HepG2 (cell line): ENCODE measurements around the gene SLC39A10. TPM values are rescaled to one million over a fixed set of nuclear protein-coding genes. Genes with fewer than 3 reads are reported as not detected.

Experiments used
- ATAC-seq: fragments of 200-7000 bp; cut with Tn5 transposase; 3 replicates; pipeline ENCODE4 v1.9.1; 2020; ENCODE audit warnings: mild to moderate bottlenecking, moderate library complexity
- BruUV-seq: library from RNA; stranded (reverse); fragments of 400-500 nt; replicated peaks from 2 replicates; lab custom pipeline; 2021; lab: Mats Ljungman, UMichigan
- CTCF ChIA-PET: fragments of 300-600 bp; formaldehyde crosslinking; extraction: SDS; loops from one replicate; lab custom pipeline; 2021; ENCODE audit warnings: low total read pairs, inconsistent platforms, low intra/inter-chr PET ratio; lab: Yijun Ruan, JAX
- POLR2A ChIA-PET: fragments of 350-600 bp; sonication (Branson Sonifier 250); formaldehyde crosslinking; loops from one replicate; lab custom pipeline; 2020; ENCODE audit warnings: antibody characterized with exemption, inconsistent platforms; lab: Yijun Ruan, JAX
- DNase-seq: peaks from one replicate; pipeline ENCODE4 v3.0.0-alpha.2; 2015; ENCODE audit warnings: low spot score
- FAIRE-seq: peaks from 3 replicates; lab custom pipeline; 2011; peaks lifted over from hg19 to GRCh38; lab: Jason Lieb, UNC
- H2AFZ ChIP-seq: one replicate; pipeline ENCODE4 v1.6.1; 2011; ENCODE audit warnings: low read length, inconsistent platforms
- H3K27ac ChIP-seq: fragments of 300-600 bp; 3 replicates; pipeline ENCODE4 v1.8.0; 2011; ENCODE audit warnings: mixed run types, mild to moderate bottlenecking, mixed read lengths, low read length, inconsistent platforms; ENCODE audit not compliant: insufficient read depth; ENCODE audit errors: extremely low read length
- H3K27me3 ChIP-seq, 2 experiments: fragments of 200-600 bp in 1 of 2; 2 replicates in 1 of 2; 3 replicates in 1 of 2; pipeline versions ENCODE4 v1.6.0 to v1.8.0; 2011; ENCODE audit warnings: low read length in 2 of 2, mild to moderate bottlenecking in 2 of 2, moderate library complexity in 2 of 2, inconsistent platforms in 1 of 2; ENCODE audit not compliant: insufficient read depth in 2 of 2, control insufficient read depth in 1 of 2
- H3K36me3 ChIP-seq, 2 experiments: fragments of 200-600 bp in 1 of 2; replicated peaks in 1 of 2; 2 replicates in 1 of 2; 3 replicates in 1 of 2; pipeline versions ENCODE4 v1.5.1 to v1.8.0; 2011; ENCODE audit warnings: low read length in 2 of 2, inconsistent platforms in 1 of 2; ENCODE audit not compliant: insufficient read depth in 2 of 2, control insufficient read depth in 1 of 2
- H3K4me1 ChIP-seq: 2 replicates; pipeline ENCODE4 v1.5.1; 2012; ENCODE audit warnings: low read length, inconsistent platforms; ENCODE audit not compliant: insufficient read depth
- H3K4me2 ChIP-seq: 2 replicates; pipeline ENCODE4 v1.6.0; 2011; ENCODE audit warnings: low read depth, low read length, inconsistent platforms
- H3K4me3 ChIP-seq, 3 experiments: fragments of 200-600 bp in 1 of 3; sonication (generic), shearing (Covaris generic) in 1 of 3; replicated peaks in 1 of 3; 2 replicates each; pipeline ENCODE4 v1.5.1; 2011 to 2016; ENCODE audit warnings: low read length in 3 of 3, inconsistent platforms in 2 of 3, low read depth in 2 of 3, mild to moderate bottlenecking in 2 of 3, control low read depth in 1 of 3, mixed read lengths in 1 of 3; ENCODE audit not compliant: insufficient read depth in 1 of 3
- H3K79me2 ChIP-seq: one replicate; pipeline ENCODE4 v1.6.1; 2011; ENCODE audit warnings: low read length, inconsistent platforms; ENCODE audit not compliant: insufficient read depth
- H3K9ac ChIP-seq: 2 replicates; pipeline ENCODE4 v1.6.0; 2011; ENCODE audit warnings: mild to moderate bottlenecking, low read depth, low read length, inconsistent platforms; ENCODE audit not compliant: insufficient read depth
- H3K9me3 ChIP-seq: 2 replicates; pipeline ENCODE4 v1.5.1; 2012; ENCODE audit warnings: mild to moderate bottlenecking, low read length
- H4K20me1 ChIP-seq: 2 replicates; pipeline ENCODE4 v1.6.0; 2011; ENCODE audit warnings: inconsistent platforms, mild to moderate bottlenecking, low read length, moderate library complexity; ENCODE audit not compliant: insufficient read depth
- CENPT ChIP-seq: sonication (generic); formaldehyde crosslinking; IDR thresholded peaks from 2 replicates; pipeline ENCODE4 v1.8.0; 2022; ENCODE audit warnings: low read depth, mild to moderate bottlenecking, moderate library complexity, missing genetic modification reagents
- CSRNP1 ChIP-seq: sonication (generic); formaldehyde crosslinking; IDR thresholded peaks from 2 replicates; pipeline ENCODE4 v1.8.1; 2023; ENCODE audit warnings: mild to moderate bottlenecking, missing genetic modification reagents
- NFRKB ChIP-seq: fragments of 450-650 bp; IDR thresholded peaks from 2 replicates; pipeline ENCODE4 v1.6.1; 2017
- NFYB ChIP-seq: sonication (generic); formaldehyde crosslinking; IDR thresholded peaks from 2 replicates; pipeline ENCODE4 v1.4.0; 2020; ENCODE audit warnings: missing genetic modification reagents
- SALL1 ChIP-seq: sonication (generic); formaldehyde crosslinking; IDR thresholded peaks from 2 replicates; pipeline ENCODE4 v1.8.0; 2022; ENCODE audit warnings: mild to moderate bottlenecking, missing genetic modification reagents
- ZBTB25 ChIP-seq: IDR thresholded peaks from 2 replicates; pipeline ENCODE4 v1.6.1; 2018; ENCODE audit warnings: missing genetic modification reagents
- ZNF143 ChIP-seq: sonication (generic); formaldehyde crosslinking; IDR thresholded peaks from 2 replicates; pipeline ENCODE4 v1.4.0; 2020; ENCODE audit warnings: missing genetic modification reagents
- ZNF17 ChIP-seq: sonication (generic); formaldehyde crosslinking; IDR thresholded peaks from 2 replicates; pipeline ENCODE4 v1.5.0; 2020; ENCODE audit warnings: mild to moderate bottlenecking, missing genetic modification reagents
- ZNF234 ChIP-seq: sonication (generic); formaldehyde crosslinking; conservative IDR thresholded peaks from 2 replicates; pipeline ENCODE4 v1.5.1; 2020; ENCODE audit warnings: mild to moderate bottlenecking, missing genetic modification reagents
- ZNF253 ChIP-seq: sonication (generic); formaldehyde crosslinking; IDR thresholded peaks from 2 replicates; pipeline ENCODE4 v1.8.0; 2022; ENCODE audit warnings: mild to moderate bottlenecking, missing genetic modification reagents, borderline replicate concordance
- ZNF34 ChIP-seq: sonication (generic); formaldehyde crosslinking; IDR thresholded peaks from 2 replicates; pipeline ENCODE4 v1.4.0; 2020; ENCODE audit warnings: mild to moderate bottlenecking, missing genetic modification reagents, borderline replicate concordance
- ZNF792 ChIP-seq: IDR thresholded peaks from 2 replicates; pipeline ENCODE4 v1.6.1; 2016
- ZNF800 ChIP-seq: sonication (generic); formaldehyde crosslinking; IDR thresholded peaks from 2 replicates; pipeline ENCODE4 v1.4.0; 2020; ENCODE audit warnings: missing genetic modification reagents
- WGBS: methylation state at CpG from one replicate; pipeline ENCODE4 v1.1.6; 2017; ENCODE audit warnings: low lambda C conversion rate; 5-methylcytosine and 5-hydroxymethylcytosine counted together
- in situ Hi-C: cut with HindIII; loops from 2 replicates; pipeline ENCODE4 v1.10.0; 2017; ENCODE audit warnings: low pct_unique_long_range_greater_than_20kb; ENCODE audit not compliant: extremely low pct_ligation_motif_present
- intact Hi-C: fragments of 100-400 bp; cut with micrococcal nuclease; formaldehyde crosslinking; loops from one replicate; pipeline ENCODE4 v1.10.0; 2022; ENCODE audit not compliant: unreplicated experiment
- polyA plus RNA-seq, 8 experiments: library from polyadenylated mRNA; depleted of rRNA in 3 of 8; stranded (reverse) in 7 of 8; unstranded in 1 of 8; fragments of >200 nt; fragmentation: Illumina TruSeq in 4 of 8; extraction: Trizol in 4 of 8; gene quantifications; 2 replicates each; pipeline versions ENCODE4 v1.2.1 to v1.2.3, GENCODE V29; 2011 to 2016; ENCODE audit warnings: low read depth in 4 of 8, missing spikeins in 1 of 8, mixed read lengths in 1 of 8; ENCODE audit not compliant: insufficient read depth in 1 of 8
- total RNA-seq, 5 experiments: library from RNA; depleted of rRNA; stranded (reverse); fragments of >200 nt; fragmentation: Illumina TruSeq; extraction: Trizol; gene quantifications; 2 replicates each; pipeline ENCODE4 v1.2.3, GENCODE V29; 2016; ENCODE audit warnings: low read depth in 1 of 5
- TF ChIP-seq, protein P1 (sequence below): sonication (generic); formaldehyde crosslinking; IDR thresholded peaks from 2 replicates; pipeline ENCODE4 v1.4.0; 2020; ENCODE audit warnings: missing genetic modification reagents

Gene SLC39A10
- total and polyA plus RNA-seq, 2 of the 13 experiments (the other 11 are each of a cell fraction or from before 2014, with no cell fraction given): 13.2 to 21.0 TPM

DNA sequence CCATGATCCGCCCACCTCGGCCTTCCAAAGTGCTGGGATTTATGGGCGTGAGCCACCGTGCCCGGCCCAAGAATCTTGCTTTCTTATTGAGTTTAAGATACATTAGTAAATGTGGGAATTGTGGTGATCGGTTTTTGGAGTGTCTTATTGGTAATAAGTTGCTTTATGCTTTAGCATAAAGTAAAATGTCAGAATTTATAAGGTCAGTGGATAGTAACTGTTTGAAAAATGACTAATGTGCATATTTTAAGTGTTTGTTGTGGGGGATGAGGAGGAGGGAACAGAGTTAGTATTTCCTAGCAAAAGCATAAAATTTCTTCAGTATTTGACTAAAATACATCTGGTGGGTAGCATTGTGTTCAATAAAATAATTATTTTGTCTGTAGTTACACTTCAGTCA is 77.4 kb downstream of the SLC39A10 start:
- no peaks in the 10 kb centered on the region for H3K79me2 ChIP-seq
- no peak for ATAC-seq
- no peak overlapping the region for H3K4me3 ChIP-seq
- H3K27me3 ChIP-seq: no peaks in the 10 kb centered on the region
- H3K4me1 ChIP-seq: no peaks in the 10 kb centered on the region
- H3K36me3 ChIP-seq: peaks cover 2 to 6% of the 10 kb centered on the region in 2 experiments; a peak in 3 of 5 replicates
- H3K27ac ChIP-seq: no peak overlapping the region
- ChIA-PET CTCF (no interaction called here), POLR2A (no interaction called here)
- H3K9ac ChIP-seq: no peak overlapping the region
- H4K20me1 ChIP-seq: no peaks in the 10 kb centered on the region
- no peak for FAIRE-seq
- intact Hi-C loops (no loop called here), in situ Hi-C loops (no loop called here)
- no peak overlapping the region for H2AFZ ChIP-seq
- 95% methylated on average over 6 of the region's 6 CpGs for WGBS
- DNase-seq: no peak
- no peaks in the 10 kb centered on the region for H3K9me3 ChIP-seq
- no peak overlapping the region for H3K4me2 ChIP-seq
- no TSS peak for BruUV-seq
- TF ChIP-seq ZNF253 (CRISPR knock-in tag) (no peak), ZNF800 (CRISPR knock-in tag) (no peak), ZNF34 (CRISPR knock-in tag) (no peak), ZNF792 (CRISPR knock-in tag) (no peak)

DNA sequence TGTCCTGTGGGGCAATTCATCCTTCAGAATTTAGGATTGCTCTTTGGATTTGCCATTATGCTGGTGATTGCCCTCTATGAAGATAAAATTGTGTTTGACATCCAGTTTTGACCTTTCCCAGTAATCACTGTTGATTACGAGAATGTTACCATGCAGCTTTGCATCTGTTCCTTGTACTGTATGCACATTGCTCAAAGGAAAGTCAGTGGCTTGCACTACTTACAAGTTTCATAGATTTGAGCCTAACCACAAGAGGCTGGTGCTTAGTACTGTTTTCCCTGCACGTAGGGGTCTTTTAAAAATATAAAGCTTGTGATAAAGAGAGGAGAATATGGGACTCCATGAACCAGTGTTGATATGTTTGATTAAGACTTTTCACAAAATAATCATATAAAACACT is 77.9 kb downstream of the SLC39A10 start:
- Histone ChIP-seq H3K27me3 (no peaks in the 10 kb centered on the region), H3K4me2 (no peak overlapping the region), H3K9ac (no peak overlapping the region), H2AFZ (no peak overlapping the region), H3K9me3 (no peaks in the 10 kb centered on the region), H3K4me3 (no peak overlapping the region), H3K4me1 (no peaks in the 10 kb centered on the region), H3K36me3 (peaks cover 2 to 3% of the 10 kb centered on the region in 2 experiments; a peak in 3 of 5 replicates), H4K20me1 (no peaks in the 10 kb centered on the region), H3K79me2 (no peaks in the 10 kb centered on the region), H3K27ac (no peak overlapping the region)
- in situ Hi-C loops: no loop called here
- CTCF ChIA-PET: no interaction called here
- no peak for ATAC-seq
- no peak for FAIRE-seq
- POLR2A ChIA-PET: no interaction called here
- WGBS: 90% methylated on average over 2 of the region's 2 CpGs
- DNase-seq: no peak
- intact Hi-C loops: no loop called here
- BruUV-seq: no TSS peak
- TF ChIP-seq ZBTB25: no peak
- no peak for TF ChIP-seq ZNF234
- no peak for TF ChIP-seq NFRKB
- TF ChIP-seq NFYB (CRISPR knock-in tag): no peak
- no peak for TF ChIP-seq ZNF17
- TF ChIP-seq CSRNP1: no peak
- no peak for TF ChIP-seq CENPT (CRISPR knock-in tag)
- TF ChIP-seq ZNF143 (CRISPR knock-in tag): no peak
- TF ChIP-seq, protein P1, sequence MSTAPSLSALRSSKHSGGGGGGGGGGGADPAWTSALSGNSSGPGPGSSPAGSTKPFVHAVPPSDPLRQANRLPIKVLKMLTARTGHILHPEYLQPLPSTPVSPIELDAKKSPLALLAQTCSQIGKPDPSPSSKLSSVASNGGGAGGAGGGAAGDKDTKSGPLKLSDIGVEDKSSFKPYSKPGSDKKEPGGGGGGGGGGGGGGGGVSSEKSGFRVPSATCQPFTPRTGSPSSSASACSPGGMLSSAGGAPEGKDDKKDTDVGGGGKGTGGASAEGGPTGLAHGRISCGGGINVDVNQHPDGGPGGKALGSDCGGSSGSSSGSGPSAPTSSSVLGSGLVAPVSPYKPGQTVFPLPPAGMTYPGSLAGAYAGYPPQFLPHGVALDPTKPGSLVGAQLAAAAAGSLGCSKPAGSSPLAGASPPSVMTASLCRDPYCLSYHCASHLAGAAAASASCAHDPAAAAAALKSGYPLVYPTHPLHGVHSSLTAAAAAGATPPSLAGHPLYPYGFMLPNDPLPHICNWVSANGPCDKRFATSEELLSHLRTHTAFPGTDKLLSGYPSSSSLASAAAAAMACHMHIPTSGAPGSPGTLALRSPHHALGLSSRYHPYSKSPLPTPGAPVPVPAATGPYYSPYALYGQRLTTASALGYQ: no peak
- TF ChIP-seq SALL1 (CRISPR knock-in tag): no peak
